Peyer's patch (tissue), 4 donors: Measurements from ENCODE around the gene KLF16. TPM values are rescaled to one million over a fixed set of nuclear protein-coding genes. Genes with fewer than 3 reads are reported as not detected.

ENCODE experiments used
- DNase-seq, 3 donors: peaks; one replicate each; pipeline ENCODE4 v3.0.0-alpha.2; 2017 to 2019
- H3K27ac ChIP-seq, 4 donors: fragments of 200-600 bp; sonication (generic); one replicate each; pipeline ENCODE4 v1.5.1; 2016 to 2019
- H3K27me3 ChIP-seq, 2 donors: fragments of 200-600 bp; sonication (generic); one replicate each; pipeline ENCODE4 v1.5.1; 2019
- H3K36me3 ChIP-seq, 3 donors: fragments of 200-600 bp; sonication (generic); one replicate each; pipeline ENCODE4 v1.5.1; 2016 to 2019
- H3K4me1 ChIP-seq, 4 donors: fragments of 200-600 bp; sonication (generic); one replicate each; pipeline ENCODE4 v1.5.1; 2016 to 2019
- H3K4me3 ChIP-seq, 4 donors: fragments of 200-600 bp; sonication (generic); 1 replicate in 3 of 4; 2 replicates in 1 of 4; pipeline ENCODE4 v1.5.1; 2016 to 2019; ENCODE audit warnings: mild to moderate bottlenecking in 1 of 4
- H3K9me3 ChIP-seq, 4 donors: fragments of 200-600 bp; sonication (generic); one replicate each; pipeline ENCODE4 v1.5.1; 2016 to 2019; ENCODE audit warnings: mild to moderate bottlenecking in 1 of 4
- POLR2A ChIP-seq, 2 donors: fragments of 450-650 bp; IDR thresholded peaks; one replicate each; pipeline ENCODE4 v1.5.1; 2017; ENCODE audit warnings: antibody characterized with exemption in 2 of 2, mild to moderate bottlenecking in 2 of 2, moderate library complexity in 2 of 2
- total RNA-seq, 4 donors: library from RNA; depleted of rRNA; stranded (reverse); fragments of >200 nt; gene quantifications; one replicate each; pipeline ENCODE4 v1.1.0, GENCODE V29; 2016
- TF ChIP-seq, protein P1 (sequence below), 6 experiments: fragments of 450-650 bp in 4 of 6; fragments of 200-600 bp in 2 of 6; sonication (generic) in 1 of 6; IDR thresholded peaks; one replicate each; pipeline ENCODE4 v1.5.1; 2017 to 2019; ENCODE audit warnings: antibody characterized with exemption in 6 of 6, mild to moderate bottlenecking in 3 of 6, moderate library complexity in 1 of 6

The KLF16 gene
- total RNA-seq, 4 donors from 2014 or later: 10.3 to 18.2 (median 14.8) TPM

DNA sequence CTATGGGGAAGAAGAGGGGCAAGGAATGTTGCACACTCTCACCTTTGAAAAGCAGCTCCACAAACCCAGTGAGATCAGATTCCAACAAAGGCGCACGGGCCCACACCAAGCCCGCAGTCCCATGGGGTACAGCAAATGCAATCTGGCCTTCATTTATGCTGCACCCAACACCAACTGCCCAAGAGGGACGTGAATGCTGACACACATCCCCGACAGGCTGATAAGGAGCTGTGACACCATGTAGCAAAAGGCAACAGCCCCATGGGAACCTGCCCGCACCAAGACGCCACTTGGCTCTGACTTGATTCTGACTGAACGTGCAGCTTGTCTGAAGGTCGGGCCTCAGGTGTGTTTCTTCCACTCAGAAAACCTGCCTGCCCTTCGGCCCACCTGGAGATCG lies 32.4 kb downstream of the KLF16 start:
- Histone ChIP-seq H3K27ac (no peak overlapping the region), H3K9me3 (no peaks in the 10 kb centered on the region), H3K36me3 (peaks cover 0 to 22% (median 0%) of the 10 kb centered on the region in 3 donors), H3K27me3 (no peaks in the 10 kb centered on the region), H3K4me3 (no peak overlapping the region), H3K4me1 (peaks cover 0 to 12% (median 5%) of the 10 kb centered on the region in 4 donors)
- TF ChIP-seq, protein P1, sequence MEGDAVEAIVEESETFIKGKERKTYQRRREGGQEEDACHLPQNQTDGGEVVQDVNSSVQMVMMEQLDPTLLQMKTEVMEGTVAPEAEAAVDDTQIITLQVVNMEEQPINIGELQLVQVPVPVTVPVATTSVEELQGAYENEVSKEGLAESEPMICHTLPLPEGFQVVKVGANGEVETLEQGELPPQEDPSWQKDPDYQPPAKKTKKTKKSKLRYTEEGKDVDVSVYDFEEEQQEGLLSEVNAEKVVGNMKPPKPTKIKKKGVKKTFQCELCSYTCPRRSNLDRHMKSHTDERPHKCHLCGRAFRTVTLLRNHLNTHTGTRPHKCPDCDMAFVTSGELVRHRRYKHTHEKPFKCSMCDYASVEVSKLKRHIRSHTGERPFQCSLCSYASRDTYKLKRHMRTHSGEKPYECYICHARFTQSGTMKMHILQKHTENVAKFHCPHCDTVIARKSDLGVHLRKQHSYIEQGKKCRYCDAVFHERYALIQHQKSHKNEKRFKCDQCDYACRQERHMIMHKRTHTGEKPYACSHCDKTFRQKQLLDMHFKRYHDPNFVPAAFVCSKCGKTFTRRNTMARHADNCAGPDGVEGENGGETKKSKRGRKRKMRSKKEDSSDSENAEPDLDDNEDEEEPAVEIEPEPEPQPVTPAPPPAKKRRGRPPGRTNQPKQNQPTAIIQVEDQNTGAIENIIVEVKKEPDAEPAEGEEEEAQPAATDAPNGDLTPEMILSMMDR (IDR thresholded peaks at IDR 0.05): no peak
- TF ChIP-seq POLR2A (IDR thresholded peaks at IDR 0.05): no peak
- DNase-seq: no peak

- H3K36me3 ChIP-seq: peaks cover 0 to 23% (median 0%) of the 10 kb centered on the region in 3 donors
- peaks cover 0 to 14% (median 7%) of the 10 kb centered on the region in 4 donors for H3K4me1 ChIP-seq
- no peak overlapping the region for H3K4me3 ChIP-seq
- no peak overlapping the region for H3K27ac ChIP-seq
- no peak for DNase-seq
- no peak for TF ChIP-seq POLR2A (IDR thresholded peaks at IDR 0.05)
- TF ChIP-seq, protein P1 (IDR thresholded peaks at IDR 0.05): no peak
- no peaks in the 10 kb centered on the region for H3K27me3 ChIP-seq
- no peaks in the 10 kb centered on the region for H3K9me3 ChIP-seq
Observed at GRCh38 chr19:1830568-1830967, 32.8 kb downstream of the KLF16 start.

DNA sequence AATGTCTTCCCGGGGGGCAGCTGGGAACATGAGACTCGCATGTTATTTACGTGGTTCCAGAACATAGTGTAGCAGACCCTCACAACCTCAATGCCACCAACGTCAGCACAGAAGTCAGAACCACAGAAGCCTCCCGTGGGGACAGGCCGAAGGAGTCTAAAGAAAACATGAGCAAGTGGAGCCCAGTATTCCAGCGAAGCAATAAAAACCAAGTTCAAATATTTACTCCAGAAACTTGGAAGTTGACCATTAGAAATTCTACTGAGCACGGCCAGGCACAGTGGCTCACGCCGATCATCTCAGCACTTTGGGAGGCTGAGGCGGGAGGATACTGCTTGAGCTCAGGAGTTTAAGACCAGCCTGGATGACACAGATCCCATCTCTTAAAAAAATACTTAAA lies 33.4 kb downstream of the KLF16 start:
- H3K9me3 ChIP-seq: no peaks in the 10 kb centered on the region
- no peak for DNase-seq
- H3K36me3 ChIP-seq: peaks cover 0 to 29% (median 0%) of the 10 kb centered on the region in 3 donors
- H3K27ac ChIP-seq: no peak overlapping the region
- TF ChIP-seq, protein P1 (IDR thresholded peaks at IDR 0.05): no peak
- no peak for TF ChIP-seq POLR2A (IDR thresholded peaks at IDR 0.05)
- no peaks in the 10 kb centered on the region for H3K27me3 ChIP-seq
- H3K4me1 ChIP-seq: peaks cover 0 to 14% (median 7%) of the 10 kb centered on the region in 4 donors
- no peak overlapping the region for H3K4me3 ChIP-seq

DNA sequence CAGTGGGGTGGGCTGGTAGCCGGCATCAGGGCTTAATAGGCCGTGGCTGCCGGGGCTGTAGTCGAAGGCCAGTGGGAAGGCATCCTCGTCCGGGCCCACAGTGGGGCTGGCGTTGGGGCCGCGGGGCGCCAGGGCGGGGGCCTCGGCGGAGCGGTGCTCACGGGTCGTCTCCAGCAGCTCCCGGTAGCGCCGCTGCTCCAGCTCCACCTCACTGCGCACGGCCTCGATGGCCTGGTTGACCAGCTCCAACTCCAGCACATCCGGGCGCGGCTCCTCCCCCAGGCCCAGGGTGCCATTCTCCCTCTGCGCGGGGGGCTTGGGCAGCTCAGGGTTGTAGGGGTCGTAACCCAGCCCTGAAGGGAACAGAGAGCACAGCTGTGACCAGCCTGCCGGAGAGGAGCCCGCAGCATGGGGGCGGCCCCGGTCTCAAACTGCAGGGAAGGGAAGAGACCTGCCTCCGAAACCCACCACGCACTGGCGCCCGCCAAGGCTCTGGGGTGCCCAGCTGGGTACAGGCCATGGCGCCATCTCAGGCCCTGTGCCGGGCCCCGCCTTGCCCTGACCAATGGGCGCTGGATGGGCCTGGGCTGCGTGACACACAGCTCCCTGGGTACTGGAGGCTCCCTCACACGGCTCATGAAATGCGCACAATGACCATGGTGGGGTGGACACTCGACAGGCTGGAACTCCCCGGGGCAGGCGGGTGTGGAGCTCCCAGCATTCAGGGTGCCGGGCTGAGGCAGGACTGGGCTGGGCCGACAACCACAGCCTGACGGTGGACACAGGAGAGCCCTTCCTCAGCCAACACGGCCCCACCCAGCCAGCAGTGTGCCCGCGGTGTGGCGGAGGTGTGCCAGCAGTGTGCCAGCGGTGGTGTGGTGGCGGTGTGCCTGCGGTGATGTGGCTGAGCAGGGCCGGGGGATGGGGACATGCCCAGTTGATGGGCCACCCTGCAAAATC lies 34.8 kb downstream of the KLF16 start:
- H3K36me3 ChIP-seq: peaks cover 0 to 43% (median 0%) of the 10 kb centered on the region in 3 donors
- TF ChIP-seq, protein P1 (IDR thresholded peaks at IDR 0.05): no peak
- TF ChIP-seq POLR2A (IDR thresholded peaks at IDR 0.05): no peak

DNA sequence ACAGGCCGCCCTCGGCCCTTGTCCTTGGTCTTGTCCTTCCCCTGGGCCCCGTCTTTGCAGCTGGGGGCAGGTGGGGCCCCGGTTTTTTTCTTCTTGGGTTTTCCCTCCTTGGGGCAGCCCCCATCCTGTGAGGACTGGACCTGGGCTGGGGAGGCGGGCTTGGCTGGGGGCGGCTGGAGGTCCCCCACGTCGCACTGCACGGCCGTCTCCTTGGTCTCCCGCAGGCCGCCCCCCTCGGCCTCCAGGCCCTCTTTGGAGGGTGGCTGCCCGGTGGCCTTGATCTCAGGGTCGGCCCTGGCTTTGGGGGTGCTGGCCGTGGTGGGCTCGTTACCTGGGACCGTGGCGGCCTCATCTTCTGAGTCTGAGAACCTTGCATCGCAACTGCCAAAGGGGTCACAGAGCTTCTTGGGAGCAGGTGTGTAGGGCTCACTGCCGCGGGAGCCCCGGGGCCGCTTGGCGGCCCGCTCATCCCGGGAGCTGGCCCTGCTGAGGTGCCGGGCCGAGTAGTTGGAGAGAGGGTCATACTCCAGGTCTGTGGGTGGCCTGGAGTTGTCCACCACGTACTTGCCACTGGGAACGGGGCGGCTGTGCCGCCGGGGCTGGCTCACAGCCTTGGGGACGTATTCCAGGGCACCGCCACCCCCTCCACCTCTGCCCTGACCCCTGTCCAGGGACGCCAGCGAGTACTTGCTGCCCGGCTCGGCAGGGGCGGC lies 35.7 kb downstream of the KLF16 start:
- no peak overlapping the region for H3K27ac ChIP-seq
- H3K36me3 ChIP-seq: peaks cover 0 to 51% (median 0%) of the 10 kb centered on the region in 3 donors
- no peak for DNase-seq
- no peak overlapping the region for H3K4me3 ChIP-seq
- H3K27me3 ChIP-seq: no peaks in the 10 kb centered on the region
- H3K9me3 ChIP-seq: no peaks in the 10 kb centered on the region
- TF ChIP-seq, protein P1 (IDR thresholded peaks at IDR 0.05): no peak
- no peak for TF ChIP-seq POLR2A (IDR thresholded peaks at IDR 0.05)
- H3K4me1 ChIP-seq: peaks cover 0 to 14% (median 7%) of the 10 kb centered on the region in 4 donors

More for the DNA sequence above, 34.8 kb downstream of the KLF16 start:
- Histone ChIP-seq H3K27ac (no peak overlapping the region), H3K9me3 (no peaks in the 10 kb centered on the region), H3K4me3 (no peak overlapping the region), H3K27me3 (no peaks in the 10 kb centered on the region), H3K4me1 (peaks cover 0 to 14% (median 7%) of the 10 kb centered on the region in 4 donors)
- DNase-seq: no peak
